RKO (cell line): Measurements from ENCODE around the gene EIPR1.

ENCODE experiments used
- DNase-seq: peaks from one replicate; pipeline ENCODE4 v3.0.0-alpha.2; 2016; ENCODE audit warnings: low spot score

Gene EIPR1

GRCh38 chr2:3174626-3175567, 202.7 kb downstream of the EIPR1 start:
- no peak for DNase-seq

GRCh38 chr2:3173031-3173430, 204.6 kb downstream of the EIPR1 start:
- no peak for DNase-seq

- no peak for DNase-seq
Observed at GRCh38 chr2:3172265-3172935, 205.2 kb downstream of the EIPR1 start.

- no peak for DNase-seq
Observed at GRCh38 chr2:3171564-3172264, 205.9 kb downstream of the EIPR1 start.

- DNase-seq, result no peak
Observed at GRCh38 chr2:3170792-3171455, 206.7 kb downstream of the EIPR1 start.

GRCh38 chr2:3169106-3169870, 208.3 kb downstream of the EIPR1 start:
- DNase-seq, result peak; percentile 49

GRCh38 chr2:3168230-3168891, 209.3 kb downstream of the EIPR1 start:
- DNase-seq, result no peak

- DNase-seq, result no peak
Observed at GRCh38 chr2:3163401-3163800, 214.2 kb downstream of the EIPR1 start.

GRCh38 chr2:3162442-3163077, 215.1 kb downstream of the EIPR1 start:
- DNase-seq, result no peak

- no peak for DNase-seq
Observed at GRCh38 chr2:3160751-3161330, 216.8 kb downstream of the EIPR1 start.

GRCh38 chr2:3159782-3160545, 217.7 kb downstream of the EIPR1 start:
- DNase-seq, result no peak

GRCh38 chr2:3154700-3155099, 222.9 kb downstream of the EIPR1 start:
- no peak for DNase-seq

- no peak for DNase-seq
Observed at GRCh38 chr2:3154146-3154545, 223.5 kb downstream of the EIPR1 start.

- no peak for DNase-seq
Observed at GRCh38 chr2:3151153-3151918, 226.3 kb downstream of the EIPR1 start.

- DNase-seq, result no peak
Observed at GRCh38 chr2:3149441-3150217, 228.0 kb downstream of the EIPR1 start.

- DNase-seq, result no peak
Observed at GRCh38 chr2:3148716-3149115, 228.9 kb downstream of the EIPR1 start.
